ENCODE measurements around the gene CNTNAP1. TPM values are rescaled to one million over a fixed set of nuclear protein-coding genes. Genes with fewer than 3 reads are reported as not detected.

CNTNAP1 gene
- total and polyA plus RNA-seq, 10 of the 15 experiments (the other 5 are each of a cell fraction or from before 2014, with no cell fraction given): 0.95 to 29.9 (median 10.4) TPM

DNA sequence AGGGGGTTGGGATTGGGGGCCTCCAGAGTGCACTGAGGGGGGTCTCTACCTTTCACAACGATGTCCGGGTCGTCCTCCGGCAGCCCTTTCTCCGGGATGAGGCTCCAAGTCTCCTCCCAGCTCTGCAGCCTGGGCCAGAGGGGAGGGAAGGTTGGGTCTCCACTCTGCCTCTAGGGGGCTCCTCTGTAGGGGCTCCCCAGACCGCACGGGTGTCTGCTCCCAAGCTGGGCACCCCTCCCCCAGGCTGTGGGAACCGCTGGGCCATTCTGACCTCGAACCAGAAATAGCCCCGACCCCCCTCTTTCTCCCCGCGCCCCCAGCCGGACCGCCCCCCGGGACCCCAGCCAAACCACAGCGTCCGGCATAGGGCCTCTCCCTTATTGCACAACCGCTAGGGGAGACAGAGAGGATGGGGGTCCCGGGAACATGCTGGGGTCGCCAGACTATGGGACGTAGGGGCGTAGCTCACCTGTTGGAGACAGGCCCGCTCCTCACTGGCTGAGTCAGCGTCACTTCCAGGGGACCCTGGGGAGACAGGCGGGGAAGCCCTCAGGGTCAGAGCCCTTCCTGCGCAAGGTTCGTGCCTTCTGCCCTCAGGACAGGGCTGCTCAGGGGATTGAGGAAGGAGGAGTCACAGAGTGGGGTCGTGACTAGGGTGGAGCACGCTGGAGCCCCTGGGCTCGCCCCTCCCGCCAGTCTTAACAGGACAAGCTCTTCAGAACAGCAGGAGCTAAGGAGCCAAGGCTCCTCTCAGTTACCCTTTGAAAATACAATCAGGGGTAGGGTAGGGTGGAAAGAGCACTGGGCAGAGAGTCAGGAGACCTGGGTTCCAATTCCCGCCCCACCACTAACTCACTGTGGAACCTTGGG is 8.2 kb upstream of the CNTNAP1 start (continued):
- TF ChIP-seq, protein P1, sequence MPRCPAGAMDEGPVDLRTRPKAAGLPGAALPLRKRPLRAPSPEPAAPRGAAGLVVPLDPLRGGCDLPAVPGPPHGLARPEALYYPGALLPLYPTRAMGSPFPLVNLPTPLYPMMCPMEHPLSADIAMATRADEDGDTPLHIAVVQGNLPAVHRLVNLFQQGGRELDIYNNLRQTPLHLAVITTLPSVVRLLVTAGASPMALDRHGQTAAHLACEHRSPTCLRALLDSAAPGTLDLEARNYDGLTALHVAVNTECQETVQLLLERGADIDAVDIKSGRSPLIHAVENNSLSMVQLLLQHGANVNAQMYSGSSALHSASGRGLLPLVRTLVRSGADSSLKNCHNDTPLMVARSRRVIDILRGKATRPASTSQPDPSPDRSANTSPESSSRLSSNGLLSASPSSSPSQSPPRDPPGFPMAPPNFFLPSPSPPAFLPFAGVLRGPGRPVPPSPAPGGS (IDR thresholded peaks at IDR 0.05; ENCODE audit: borderline replicate concordance, insufficient read depth, low read depth, low read length, poor library complexity, severe bottlenecking): peak; percentile 28
- TF ChIP-seq PAX5 (IDR thresholded peaks at IDR 0.05; ENCODE audit: borderline replicate concordance, low read depth, low read length) (no peak), SUZ12 (IDR thresholded peaks at IDR 0.05; ENCODE audit: unreplicated experiment) (no peak), SRF (IDR thresholded peaks at IDR 0.05; ENCODE audit: low read depth in 2 of 2, low read length in 2 of 2) (no peak), NFYA (IDR thresholded peaks at IDR 0.05; ENCODE audit: borderline replicate concordance, low read depth, low read length) (no peak), ZBED1 (IDR thresholded peaks at IDR 0.05; ENCODE audit: borderline replicate concordance) (no peak), SMAD5 (IDR thresholded peaks at IDR 0.05; ENCODE audit: low read depth) (no peak), FOS (IDR thresholded peaks at IDR 0.05; ENCODE audit: borderline replicate concordance, extremely low read depth, insufficient read length) (no peak), MYB (IDR thresholded peaks at IDR 0.05; ENCODE audit: borderline replicate concordance, low read depth, low read length) (no peak), TCF3 (IDR thresholded peaks at IDR 0.05; ENCODE audit: borderline replicate concordance, insufficient read depth, low read depth, low read length) (no peak), STAT3 (IDR thresholded peaks at IDR 0.05; ENCODE audit: low read depth, low read length) (no peak), RAD51 (IDR thresholded peaks at IDR 0.05) (no peak), NR2F1 (conservative IDR thresholded peaks at IDR 0.05) (peak; percentile 73), IKZF2 (IDR thresholded peaks at IDR 0.05) (0 out of 4 replicates have a peak, but pooled peaks of 1 of the 2 experiments have one; percentile 19), CREM (IDR thresholded peaks at IDR 0.05; ENCODE audit: low read depth) (peak; percentile 32; the same call in 1 of the 2 replicates), RAD21 (IDR thresholded peaks at IDR 0.05; ENCODE audit: insufficient read depth, low read depth, low read length) (peak; percentile 37; the same call in 1 of the 2 replicates), CBX3 (IDR thresholded peaks at IDR 0.05; ENCODE audit: borderline replicate concordance, low read depth) (no peak), SREBF1 (IDR thresholded peaks at IDR 0.05; ENCODE audit: low read length) (no peak), MXI1 (IDR thresholded peaks at IDR 0.05; ENCODE audit: low read depth, low read length) (no peak), RELA (IDR thresholded peaks at IDR 0.05; ENCODE audit: borderline replicate concordance, partially characterized antibody) (no peak), KAT2A (conservative IDR thresholded peaks at IDR 0.05; ENCODE audit: control insufficient read depth, low read depth, low read length) (no peak), MEF2B (IDR thresholded peaks at IDR 0.05; ENCODE audit: partially characterized antibody, poor library complexity, severe bottlenecking) (peak; percentile 83), ETV6 (conservative IDR thresholded peaks at IDR 0.05 in 1 of 2, IDR thresholded peaks at IDR 0.05 in 1 of 2; ENCODE audit: borderline replicate concordance in 1 of 2, low read depth in 1 of 2) (no peak), POLR2AphosphoS2 (IDR thresholded peaks at IDR 0.05; ENCODE audit: low read depth, low read length) (no peak)
- TF ChIP-seq, protein P2, sequence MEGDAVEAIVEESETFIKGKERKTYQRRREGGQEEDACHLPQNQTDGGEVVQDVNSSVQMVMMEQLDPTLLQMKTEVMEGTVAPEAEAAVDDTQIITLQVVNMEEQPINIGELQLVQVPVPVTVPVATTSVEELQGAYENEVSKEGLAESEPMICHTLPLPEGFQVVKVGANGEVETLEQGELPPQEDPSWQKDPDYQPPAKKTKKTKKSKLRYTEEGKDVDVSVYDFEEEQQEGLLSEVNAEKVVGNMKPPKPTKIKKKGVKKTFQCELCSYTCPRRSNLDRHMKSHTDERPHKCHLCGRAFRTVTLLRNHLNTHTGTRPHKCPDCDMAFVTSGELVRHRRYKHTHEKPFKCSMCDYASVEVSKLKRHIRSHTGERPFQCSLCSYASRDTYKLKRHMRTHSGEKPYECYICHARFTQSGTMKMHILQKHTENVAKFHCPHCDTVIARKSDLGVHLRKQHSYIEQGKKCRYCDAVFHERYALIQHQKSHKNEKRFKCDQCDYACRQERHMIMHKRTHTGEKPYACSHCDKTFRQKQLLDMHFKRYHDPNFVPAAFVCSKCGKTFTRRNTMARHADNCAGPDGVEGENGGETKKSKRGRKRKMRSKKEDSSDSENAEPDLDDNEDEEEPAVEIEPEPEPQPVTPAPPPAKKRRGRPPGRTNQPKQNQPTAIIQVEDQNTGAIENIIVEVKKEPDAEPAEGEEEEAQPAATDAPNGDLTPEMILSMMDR (IDR thresholded peaks at IDR 0.05 in 2 of 3, conservative IDR thresholded peaks at IDR 0.05 in 1 of 3; ENCODE audit: control insufficient read depth in 2 of 3, extremely low read depth in 1 of 3, insufficient read depth in 1 of 3, low read depth in 3 of 3, low read length in 3 of 3): peak; percentile 59 to 85 (median 61)
- TF ChIP-seq, protein P3, sequence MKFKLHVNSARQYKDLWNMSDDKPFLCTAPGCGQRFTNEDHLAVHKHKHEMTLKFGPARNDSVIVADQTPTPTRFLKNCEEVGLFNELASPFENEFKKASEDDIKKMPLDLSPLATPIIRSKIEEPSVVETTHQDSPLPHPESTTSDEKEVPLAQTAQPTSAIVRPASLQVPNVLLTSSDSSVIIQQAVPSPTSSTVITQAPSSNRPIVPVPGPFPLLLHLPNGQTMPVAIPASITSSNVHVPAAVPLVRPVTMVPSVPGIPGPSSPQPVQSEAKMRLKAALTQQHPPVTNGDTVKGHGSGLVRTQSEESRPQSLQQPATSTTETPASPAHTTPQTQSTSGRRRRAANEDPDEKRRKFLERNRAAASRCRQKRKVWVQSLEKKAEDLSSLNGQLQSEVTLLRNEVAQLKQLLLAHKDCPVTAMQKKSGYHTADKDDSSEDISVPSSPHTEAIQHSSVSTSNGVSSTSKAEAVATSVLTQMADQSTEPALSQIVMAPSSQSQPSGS (IDR thresholded peaks at IDR 0.05; ENCODE audit: low read length): no peak

Data from GM12878 (cell line).